Heart left ventricle (tissue), 16 donors: Measurements from ENCODE around the gene NABP2. TPM values are rescaled to one million over a fixed set of nuclear protein-coding genes. Genes with fewer than 3 reads are reported as not detected.

Experiments
- ATAC-seq, 4 donors: fragments of 200-7000 bp; cut with Tn5 transposase; one replicate each; pipeline ENCODE4 v1.9.1; 2020 to 2022; ENCODE audit warnings: moderate library complexity in 4 of 4, mild to moderate bottlenecking in 3 of 4, moderate number of reproducible peaks in 1 of 4
- DNase-seq, 5 donors: peaks; one replicate each; pipeline ENCODE4 v3.0.0-alpha.2; 2020
- H3K27ac ChIP-seq, 12 donors: fragments of 200-600 bp; sonication (generic) in 4 of 12; one replicate each; pipeline versions ENCODE4 v1.5.0 to v1.8.0; 2016 to 2022; ENCODE audit warnings: mild to moderate bottlenecking in 2 of 12
- H3K27me3 ChIP-seq, 9 donors: fragments of 200-600 bp; sonication (generic) in 2 of 9; one replicate each; pipeline versions ENCODE4 v1.5.1 to v1.8.0; 2016 to 2022; ENCODE audit warnings: mild to moderate bottlenecking in 3 of 9
- H3K36me3 ChIP-seq, 9 donors: fragments of 200-600 bp; sonication (generic) in 2 of 9; one replicate each; pipeline versions ENCODE4 v1.5.0 to v1.8.0; 2018 to 2022; ENCODE audit warnings: mild to moderate bottlenecking in 2 of 9
- H3K4me1 ChIP-seq, 12 donors: fragments of 200-600 bp; sonication (generic) in 4 of 12; one replicate each; pipeline versions ENCODE4 v1.5.0 to v1.8.0; 2016 to 2022; ENCODE audit warnings: mild to moderate bottlenecking in 3 of 12
- H3K4me3 ChIP-seq, 12 donors: fragments of 200-600 bp; sonication (generic) in 4 of 12; one replicate each; pipeline versions ENCODE4 v1.5.0 to v1.8.0; 2017 to 2022; ENCODE audit warnings: mild to moderate bottlenecking in 9 of 12, moderate library complexity in 4 of 12
- H3K9me3 ChIP-seq, 12 donors: fragments of 200-600 bp; sonication (generic) in 4 of 12; one replicate each; pipeline versions ENCODE4 v1.5.0 to v1.8.0; 2016 to 2022; ENCODE audit warnings: mild to moderate bottlenecking in 1 of 12
- POLR2A ChIP-seq, 2 donors: fragments of 450-650 bp; IDR thresholded peaks; one replicate each; pipeline ENCODE4 v1.6.1; 2017; ENCODE audit warnings: antibody characterized with exemption in 2 of 2, mild to moderate bottlenecking in 2 of 2, moderate library complexity in 2 of 2
- WGBS, 4 donors: extraction: QIAGEN DNeasy Blood & Tissue Kit in 2 of 4; methylation state at CpG; one replicate each; pipeline versions ENCODE4 v1.1.5 to v1.1.7; 2013 to 2018; 5-methylcytosine and 5-hydroxymethylcytosine counted together
- intact Hi-C, 10 donors: fragments of 100-400 bp; cut with DNase I; formaldehyde crosslinking; loops; one replicate each; pipeline versions ENCODE4 v1.11.1 to v1.14.2; 2022
- polyA plus RNA-seq, 2 donors: library from polyadenylated mRNA; stranded (reverse); fragments of 200-250 nt; gene quantifications; one replicate each; pipeline ENCODE4 v1.2.3, GENCODE V29; 2013
- total RNA-seq, 9 donors: library from RNA; depleted of rRNA in 2 of 9; stranded (reverse); fragments of >200 nt in 2 of 9; fragmentation: NEBNext Ultra II Directional in 3 of 9; extraction: Animal tissue kit (Norgen Biotek cat#: 25700) in 3 of 9; gene quantifications; one replicate each; pipeline versions ENCODE4 v1.1.0 to v1.2.4, GENCODE V29; 2016 to 2023
- TF ChIP-seq, protein P1 (sequence below), 12 donors: fragments of 200-600 bp; sonication (generic) in 4 of 12; IDR thresholded peaks; one replicate each; pipeline versions ENCODE4 v1.5.0 to v1.8.0; 2018 to 2022; ENCODE audit warnings: antibody characterized with exemption in 12 of 12, mild to moderate bottlenecking in 5 of 12
- donor health status: ischemic (EF 13 %, LVEDD 7.1; RV severe dilation, severe dysfunction).
- donor health status: healthy with polysubstance abuse.
- donor health status: DM: no; HTN: yes; CAD: no.
- donor health status: DM: no; HTN: no; CAD: no.
- donor health status: ischemic (EF 25% LVEDD 6.9; RV normal size, moderate dysfunction).
- donor health status: ischemic (EF 25% LVEDD 5.7; RV mildly dilated, moderate dysfunction).
- donor health status: healthy.
- donor health status: DM: yes; HTN: yes; CAD: no.
- donor health status: ischemic (EF 35%, LVEDD 5.7; RV mildly dilated, moderate dysfunction).
- donor health status: nonischemic (EF 11% LVEDD 7.7; RV severe dilation, severe dysfunction).
- donor health status: DM: yes; HTN: yes; CAD: no.
- donor health status: PGD.
- donor health status: ischemic (EF 29% LVEDD 5.4; RV normal size, mild dysfunction).
- donor health status: nonischemic (EF 23%, LVEDD 6.1; RV moderate dilation, normal function).

The NABP2 gene
- total and polyA plus RNA-seq, 11 donors, result 14.8 to 30.1 (median 20.7) TPM

- ATAC-seq (no peak), DNase-seq (no peak)
- no peak overlapping the region for H3K27ac ChIP-seq
- no peak overlapping the region for H3K4me3 ChIP-seq
- H3K27me3 ChIP-seq, result no peaks in the 10 kb centered on the region
- H3K36me3 ChIP-seq, result peaks cover 0 to 35% (median 18%) of the 10 kb centered on the region in 9 donors
- TF ChIP-seq, protein P1, sequence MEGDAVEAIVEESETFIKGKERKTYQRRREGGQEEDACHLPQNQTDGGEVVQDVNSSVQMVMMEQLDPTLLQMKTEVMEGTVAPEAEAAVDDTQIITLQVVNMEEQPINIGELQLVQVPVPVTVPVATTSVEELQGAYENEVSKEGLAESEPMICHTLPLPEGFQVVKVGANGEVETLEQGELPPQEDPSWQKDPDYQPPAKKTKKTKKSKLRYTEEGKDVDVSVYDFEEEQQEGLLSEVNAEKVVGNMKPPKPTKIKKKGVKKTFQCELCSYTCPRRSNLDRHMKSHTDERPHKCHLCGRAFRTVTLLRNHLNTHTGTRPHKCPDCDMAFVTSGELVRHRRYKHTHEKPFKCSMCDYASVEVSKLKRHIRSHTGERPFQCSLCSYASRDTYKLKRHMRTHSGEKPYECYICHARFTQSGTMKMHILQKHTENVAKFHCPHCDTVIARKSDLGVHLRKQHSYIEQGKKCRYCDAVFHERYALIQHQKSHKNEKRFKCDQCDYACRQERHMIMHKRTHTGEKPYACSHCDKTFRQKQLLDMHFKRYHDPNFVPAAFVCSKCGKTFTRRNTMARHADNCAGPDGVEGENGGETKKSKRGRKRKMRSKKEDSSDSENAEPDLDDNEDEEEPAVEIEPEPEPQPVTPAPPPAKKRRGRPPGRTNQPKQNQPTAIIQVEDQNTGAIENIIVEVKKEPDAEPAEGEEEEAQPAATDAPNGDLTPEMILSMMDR (IDR thresholded peaks at IDR 0.05), result no peak
- no peak for TF ChIP-seq POLR2A (IDR thresholded peaks at IDR 0.05)
- no peaks in the 10 kb centered on the region for H3K9me3 ChIP-seq
- 94 to 98% (median 95%) methylated on average over 6 of the region's 6 CpGs for WGBS, 4 donors
- intact Hi-C loops, result no loop called here
- H3K4me1 ChIP-seq, result no peaks in the 10 kb centered on the region
Observed at GRCh38 chr12:56236091-56236490, 11.9 kb downstream of the NABP2 start.

DNA sequence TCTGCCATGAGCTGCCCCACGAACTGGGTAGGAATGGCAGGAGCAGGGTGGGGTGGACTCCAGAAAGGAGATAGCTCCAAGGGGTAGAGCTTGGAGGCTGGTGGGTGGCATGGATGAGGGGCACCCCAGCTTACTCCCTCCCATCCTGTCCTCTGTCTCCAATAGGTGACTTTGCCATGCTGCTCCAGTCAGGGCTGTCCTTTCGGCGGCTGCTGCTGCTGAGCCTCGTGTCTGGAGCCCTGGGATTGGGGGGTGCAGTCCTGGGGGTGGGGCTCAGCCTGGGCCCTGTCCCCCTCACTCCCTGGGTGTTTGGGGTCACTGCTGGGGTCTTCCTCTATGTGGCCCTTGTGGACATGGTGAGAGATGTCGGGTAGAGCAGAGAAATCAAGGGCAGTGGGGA, 12.8 kb downstream of the NABP2 start:
- H3K36me3 ChIP-seq, result peaks cover 0 to 44% (median 27%) of the 10 kb centered on the region in 9 donors
- ATAC-seq (peak in 2 of 4 donors; percentile 5 to 6), DNase-seq (peak in 1 of 5 donors; percentile 21)
- no peak for TF ChIP-seq POLR2A (IDR thresholded peaks at IDR 0.05)
- TF ChIP-seq, protein P1 (IDR thresholded peaks at IDR 0.05), result no peak
- 73 to 88% (median 74%) methylated on average over 1 to 5 of the region's 5 CpGs for WGBS, 4 donors
- H3K9me3 ChIP-seq, result no peaks in the 10 kb centered on the region
- no peaks in the 10 kb centered on the region for H3K27me3 ChIP-seq
- H3K27ac ChIP-seq, result no peak overlapping the region
- H3K4me3 ChIP-seq, result no peak overlapping the region
- no peaks in the 10 kb centered on the region for H3K4me1 ChIP-seq
- intact Hi-C loops, result no loop called here

DNA sequence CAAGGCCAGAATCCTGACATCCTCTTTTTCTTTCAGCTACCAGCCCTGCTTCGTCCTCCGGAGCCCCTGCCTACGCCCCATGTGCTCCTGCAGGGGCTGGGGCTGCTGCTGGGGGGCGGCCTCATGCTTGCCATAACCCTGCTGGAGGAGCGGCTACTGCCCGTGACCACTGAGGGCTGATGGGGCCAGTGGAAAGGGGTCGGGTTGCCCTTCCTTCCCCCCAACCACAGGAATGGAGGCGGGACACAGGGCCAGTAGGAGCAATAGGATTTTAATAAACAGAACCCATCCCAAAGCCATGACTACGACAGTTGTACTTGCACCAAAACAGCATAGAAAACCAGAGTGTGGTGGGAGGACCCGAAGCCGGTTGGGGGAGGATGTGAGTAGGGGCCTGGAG, 13.4 kb downstream of the NABP2 start:
- peak in 1 of 5 donors; percentile 24 for DNase-seq
- ATAC-seq, result no peak
- Histone ChIP-seq H3K4me3 (no peak overlapping the region), H3K27ac (no peak overlapping the region), H3K9me3 (no peaks in the 10 kb centered on the region), H3K36me3 (peaks cover 0 to 50% (median 32%) of the 10 kb centered on the region in 9 donors), H3K4me1 (no peaks in the 10 kb centered on the region), H3K27me3 (no peaks in the 10 kb centered on the region)
- intact Hi-C loops, result no loop called here
- WGBS, 4 donors, result 76 to 83% (median 80%) methylated on average over 11 of the region's 11 CpGs
- TF ChIP-seq POLR2A (IDR thresholded peaks at IDR 0.05), result no peak
- TF ChIP-seq, protein P1 (IDR thresholded peaks at IDR 0.05), result no peak

DNA sequence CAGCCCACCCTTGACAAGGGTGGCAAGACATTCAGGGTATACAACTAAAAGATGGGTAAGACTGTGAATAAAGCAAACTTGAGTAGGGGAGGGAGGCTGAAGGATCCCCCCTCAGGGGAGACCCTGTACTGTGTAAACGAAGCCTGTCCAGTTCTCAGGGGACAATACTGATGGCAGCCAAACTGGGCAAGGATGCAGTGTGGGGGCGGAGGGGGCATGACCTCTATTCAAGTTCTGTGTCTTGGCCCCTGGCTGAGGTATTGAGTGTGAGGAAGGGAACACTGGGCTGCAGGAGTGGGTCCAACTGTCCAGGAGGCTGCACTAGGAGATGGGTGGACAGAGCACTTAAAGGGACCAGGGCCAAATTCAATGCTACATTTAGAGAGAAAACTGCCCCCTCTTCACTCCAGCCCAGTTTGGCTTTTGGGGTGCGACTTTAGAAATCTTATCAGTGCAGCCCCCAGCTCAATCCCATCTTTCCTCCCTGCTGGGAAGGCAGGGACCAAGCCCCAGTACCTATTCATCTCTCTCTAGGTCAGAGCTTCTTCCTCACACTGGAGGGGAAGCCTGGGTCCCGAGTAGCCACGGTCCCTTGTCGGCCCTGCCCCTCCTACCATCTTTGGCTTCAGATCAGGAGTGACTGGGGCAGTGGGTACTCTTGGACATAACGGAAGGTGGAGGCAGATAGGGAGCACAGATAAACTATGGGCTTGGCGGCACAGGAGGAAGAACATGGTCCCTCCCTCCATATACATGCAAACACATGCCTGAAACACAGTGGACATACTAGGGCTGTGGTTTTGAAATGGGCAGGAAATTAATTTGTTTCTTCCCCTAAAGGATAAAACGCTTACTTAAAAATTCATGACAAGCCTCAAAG, 17.5 kb downstream of the NABP2 start:
- no peak overlapping the region for H3K4me3 ChIP-seq
- ATAC-seq (no peak), DNase-seq (peak in 1 of 5 donors; percentile 19)
- no peaks in the 10 kb centered on the region for H3K9me3 ChIP-seq
- TF ChIP-seq, protein P1 (IDR thresholded peaks at IDR 0.05), result no peak
- TF ChIP-seq POLR2A (IDR thresholded peaks at IDR 0.05), result no peak
- intact Hi-C loops, result no loop called here
- H3K4me1 ChIP-seq, result peaks cover 0 to 14% (median 6%) of the 10 kb centered on the region in 12 donors
- H3K27ac ChIP-seq, result no peak overlapping the region
- H3K36me3 ChIP-seq, result peaks cover 0 to 86% (median 73%) of the 10 kb centered on the region in 9 donors
- no peaks in the 10 kb centered on the region for H3K27me3 ChIP-seq
- WGBS, 4 donors, result 78 to 83% (median 82%) methylated on average over 9 of the region's 9 CpGs
